ENCODE measurements around the gene NECAB2.

DNA sequence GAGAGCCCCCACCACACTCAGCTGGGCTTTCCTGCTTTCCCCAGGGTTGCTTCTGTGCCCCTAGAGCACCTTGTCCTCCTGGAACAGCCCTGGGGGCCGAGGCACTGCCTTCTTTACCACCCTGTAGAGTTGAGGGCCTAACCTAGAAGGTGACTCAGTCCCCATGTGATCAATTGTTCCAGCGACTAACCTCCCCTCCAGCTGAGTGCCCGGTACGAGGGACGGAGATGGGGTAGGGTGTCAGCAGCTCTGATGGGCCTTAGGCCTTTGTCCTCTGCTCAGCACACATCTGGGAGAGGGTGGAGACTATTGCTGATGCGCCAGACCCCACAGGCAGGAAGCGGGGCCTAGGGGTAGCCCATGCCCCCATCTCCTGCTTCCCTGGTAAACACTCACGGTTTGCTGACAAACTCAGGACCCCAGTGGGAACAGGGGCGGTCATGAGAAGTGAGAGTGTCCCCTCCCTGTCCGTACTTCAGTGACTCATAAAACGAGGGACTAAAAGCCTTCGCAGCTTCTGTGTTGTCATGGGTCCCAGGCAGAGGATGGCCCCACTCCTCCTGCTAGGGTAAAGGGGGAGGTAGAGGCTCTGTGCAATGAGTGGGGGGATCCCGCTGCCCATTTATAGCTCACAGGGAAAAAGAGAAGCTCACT lies 33.1 kb downstream of the NECAB2 start:
- TF ChIP-seq, protein P1, sequence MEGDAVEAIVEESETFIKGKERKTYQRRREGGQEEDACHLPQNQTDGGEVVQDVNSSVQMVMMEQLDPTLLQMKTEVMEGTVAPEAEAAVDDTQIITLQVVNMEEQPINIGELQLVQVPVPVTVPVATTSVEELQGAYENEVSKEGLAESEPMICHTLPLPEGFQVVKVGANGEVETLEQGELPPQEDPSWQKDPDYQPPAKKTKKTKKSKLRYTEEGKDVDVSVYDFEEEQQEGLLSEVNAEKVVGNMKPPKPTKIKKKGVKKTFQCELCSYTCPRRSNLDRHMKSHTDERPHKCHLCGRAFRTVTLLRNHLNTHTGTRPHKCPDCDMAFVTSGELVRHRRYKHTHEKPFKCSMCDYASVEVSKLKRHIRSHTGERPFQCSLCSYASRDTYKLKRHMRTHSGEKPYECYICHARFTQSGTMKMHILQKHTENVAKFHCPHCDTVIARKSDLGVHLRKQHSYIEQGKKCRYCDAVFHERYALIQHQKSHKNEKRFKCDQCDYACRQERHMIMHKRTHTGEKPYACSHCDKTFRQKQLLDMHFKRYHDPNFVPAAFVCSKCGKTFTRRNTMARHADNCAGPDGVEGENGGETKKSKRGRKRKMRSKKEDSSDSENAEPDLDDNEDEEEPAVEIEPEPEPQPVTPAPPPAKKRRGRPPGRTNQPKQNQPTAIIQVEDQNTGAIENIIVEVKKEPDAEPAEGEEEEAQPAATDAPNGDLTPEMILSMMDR (conservative IDR thresholded peaks at IDR 0.05 in 1 of 2, IDR thresholded peaks at IDR 0.05 in 1 of 2; ENCODE audit: extremely low read depth in 1 of 2, insufficient read depth in 1 of 2, low read depth in 1 of 2, low read length in 2 of 2): no peak
- no peak for TF ChIP-seq EZH2 (IDR thresholded peaks at IDR 0.05; ENCODE audit: borderline replicate concordance, low read length)

Data from mammary epithelial cell (primary cell).